Measurements from ENCODE around the gene PROC.

GRCh38 chr2:127394492-127394891, 23.7 kb upstream of the PROC start:
- no peak for TF ChIP-seq FOXM1 (IDR thresholded peaks at IDR 0.05; ENCODE audit: borderline replicate concordance)
- no peak for TF ChIP-seq FOXK2 (IDR thresholded peaks at IDR 0.05)

Measured in HEK293T (cell line).